Body of pancreas (tissue), 4 donors: Measurements from ENCODE around the gene AP5B1.

Experiments used
- CTCF ChIP-seq, 7 experiments: fragments of 450-650 bp in 4 of 7; fragments of 200-600 bp in 3 of 7; sonication (generic) in 3 of 7; IDR thresholded peaks; one replicate each; pipeline ENCODE4 v1.5.1; 2016 to 2019; ENCODE audit warnings: antibody characterized with exemption in 7 of 7
- POLR2A ChIP-seq, 3 donors: fragments of 450-650 bp; IDR thresholded peaks; one replicate each; pipeline ENCODE4 v1.6.1; 2016; ENCODE audit warnings: antibody characterized with exemption in 3 of 3, mild to moderate bottlenecking in 2 of 3

- TF ChIP-seq POLR2A (IDR thresholded peaks at IDR 0.05), result no peak
- TF ChIP-seq CTCF (IDR thresholded peaks at IDR 0.05), result no peak
These were observed 1.7 kb downstream of the AP5B1 start for GRCh38 chr11:65778901-65779668.
